ENCODE results near the gene PAAF1. TPM values are rescaled to one million over a fixed set of nuclear protein-coding genes. Genes with fewer than 3 reads are reported as not detected.

PAAF1 gene
- polyA plus RNA-seq, 4 donors: 27.8 to 41.2 (median 31.6) TPM

GRCh38 chr11:73969991-73970800 lies 93.4 kb downstream of the PAAF1 start:
- DNase-seq (ENCODE audit: low read depth in 4 of 4, low spot score in 2 of 4): no peak

DNA sequence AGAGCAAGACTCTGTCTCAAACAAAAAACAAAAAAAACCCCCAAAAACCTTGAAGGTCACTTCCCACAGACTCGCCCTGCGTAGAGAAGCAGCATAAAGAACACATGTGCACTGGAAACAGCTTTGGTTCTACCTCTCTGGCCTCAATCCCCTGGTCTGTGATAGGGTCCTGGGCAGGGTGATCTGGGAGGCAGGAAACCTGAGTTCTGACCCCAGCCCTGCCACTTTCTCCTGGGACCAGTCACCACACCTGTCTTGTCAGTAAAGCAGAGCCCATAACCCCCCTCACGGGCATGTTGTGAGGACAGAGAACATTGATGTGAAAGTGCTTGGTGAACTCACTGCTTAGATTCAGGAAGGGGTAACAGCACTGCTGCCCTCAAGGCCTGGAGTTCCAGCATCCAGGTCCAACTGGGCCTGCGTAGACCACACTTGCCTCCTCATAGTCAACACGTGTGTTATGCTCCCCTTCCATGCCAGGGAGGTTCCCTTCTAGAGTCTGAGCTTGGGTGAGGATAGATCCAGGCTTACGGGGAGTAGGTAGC lies 94.4 kb downstream of the PAAF1 start:
- no peak for DNase-seq (ENCODE audit: low read depth in 4 of 4, low spot score in 2 of 4)

GRCh38 chr11:73972187-73972586 lies 95.4 kb downstream of the PAAF1 start:
- DNase-seq (ENCODE audit: low read depth in 4 of 4, low spot score in 2 of 4): no peak

DNA sequence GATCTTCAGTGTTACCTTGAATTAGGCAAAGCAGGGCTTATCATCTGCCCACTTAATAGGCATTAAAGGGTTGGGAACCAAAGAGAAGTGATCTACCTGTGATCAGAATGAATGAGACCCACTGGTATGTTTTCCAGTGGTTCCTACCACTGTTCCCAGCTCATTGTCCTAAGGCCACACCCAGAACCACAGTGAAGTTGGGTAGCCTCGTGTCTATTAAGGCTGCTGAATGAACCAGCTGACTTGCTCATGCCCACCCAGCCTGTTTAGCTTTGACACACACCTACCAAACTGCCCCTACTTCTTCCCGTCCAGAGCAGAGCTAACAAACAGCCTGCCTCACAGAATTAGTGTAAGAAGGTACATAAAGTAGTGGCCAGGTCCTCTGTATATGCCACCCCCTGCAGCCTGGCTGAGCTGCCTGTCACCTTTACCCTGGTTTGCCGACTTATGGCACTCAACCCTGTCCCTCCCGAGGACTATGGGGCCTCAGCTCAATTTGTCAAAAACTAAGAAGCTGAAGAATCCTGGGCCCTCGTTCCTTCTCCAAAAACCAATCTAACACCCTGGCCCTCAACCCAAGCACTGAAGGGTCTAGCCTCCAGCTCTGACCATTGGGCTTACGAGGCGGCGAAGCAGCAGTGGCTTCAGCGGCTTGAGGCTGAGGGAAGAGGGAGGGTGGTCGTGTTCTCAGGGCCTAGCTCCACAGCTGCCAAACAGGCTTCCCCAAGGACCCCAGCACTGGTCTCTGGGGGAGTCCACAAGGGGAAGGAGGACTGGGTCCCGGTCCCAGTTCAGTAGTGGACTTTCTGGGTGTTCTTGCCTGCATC lies 96.0 kb downstream of the PAAF1 start:
- DNase-seq (ENCODE audit: low read depth in 4 of 4, low spot score in 2 of 4): no peak

DNA sequence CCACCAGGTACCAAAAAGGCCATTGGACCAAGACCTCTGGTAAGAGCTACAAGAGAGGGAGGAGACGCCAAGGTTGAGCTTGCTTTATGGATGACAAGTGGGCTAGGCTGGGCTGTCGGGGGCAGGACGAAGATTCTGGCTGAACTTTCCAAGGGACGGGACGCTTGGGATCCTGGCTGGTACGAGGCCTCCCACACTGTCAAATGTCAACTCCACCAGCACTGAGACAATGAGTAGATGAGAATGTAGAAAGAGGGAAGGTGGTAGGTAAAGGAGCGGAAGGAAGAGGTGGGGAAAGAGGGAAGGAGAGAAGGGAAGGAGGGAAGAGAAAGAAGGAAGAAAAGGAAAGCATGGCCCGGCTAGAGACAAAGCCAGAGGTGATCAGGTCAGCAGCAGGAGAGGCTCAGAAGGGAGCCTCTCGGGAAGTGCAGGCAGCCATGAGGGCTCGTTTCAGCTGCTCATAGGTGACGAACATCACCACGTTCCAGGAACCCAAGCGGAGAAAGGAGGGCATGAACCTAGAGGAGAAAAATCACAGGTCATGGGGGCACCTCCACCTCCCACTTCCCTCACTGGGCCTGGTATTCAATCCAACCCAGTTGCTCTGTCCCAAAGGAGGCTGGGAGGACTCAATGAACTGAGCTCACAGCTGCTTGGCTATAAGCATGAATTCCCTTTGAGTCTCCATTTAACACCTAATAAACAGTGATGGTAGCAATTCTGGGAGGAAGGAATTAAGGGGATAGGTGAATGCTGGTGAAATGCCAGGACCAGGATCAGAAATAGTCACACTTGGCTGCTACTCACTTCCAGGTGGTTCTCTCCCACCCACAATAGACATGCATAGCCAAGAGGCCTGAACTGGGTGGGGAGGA lies 98.0 kb downstream of the PAAF1 start:
- DNase-seq (ENCODE audit: low read depth in 4 of 4, low spot score in 2 of 4): no peak

- DNase-seq (ENCODE audit: low read depth in 4 of 4, low spot score in 2 of 4): no peak
Measured at GRCh38 chr11:73975479-73975757, 98.6 kb downstream of the PAAF1 start.

DNA sequence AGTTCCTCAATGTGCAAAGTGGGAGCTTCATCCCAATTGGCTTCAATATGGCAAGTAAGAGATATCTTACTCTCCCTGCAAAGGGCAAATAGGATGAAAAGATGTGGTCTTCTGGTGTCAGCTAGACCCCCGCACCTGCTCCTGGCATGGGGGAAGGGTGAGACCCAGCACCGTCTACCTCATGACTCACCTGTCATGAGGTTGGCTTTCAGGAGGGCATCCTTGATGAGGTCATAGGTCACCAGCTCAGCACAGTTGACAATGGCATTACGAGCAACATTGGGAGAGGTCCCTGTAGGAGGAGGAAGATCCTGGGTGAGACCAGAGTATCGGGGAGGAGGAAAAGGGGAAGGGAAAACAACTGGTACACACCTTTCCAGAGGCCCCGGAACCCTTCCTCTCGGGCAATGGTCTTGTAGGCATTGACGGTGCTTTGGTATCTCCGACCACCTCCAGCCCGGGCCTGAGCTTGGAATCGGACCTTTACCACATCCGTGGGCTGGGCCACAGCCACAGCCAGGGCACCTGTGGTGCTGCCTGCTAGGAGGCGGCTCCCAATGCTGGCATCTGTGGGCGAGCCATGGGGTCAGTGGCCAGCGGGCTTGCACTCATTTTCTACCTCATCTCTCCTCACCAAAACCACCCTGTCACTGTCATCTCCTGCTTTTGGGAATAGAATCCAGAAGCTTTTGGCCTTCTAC lies 99.8 kb downstream of the PAAF1 start:
- DNase-seq (ENCODE audit: low read depth in 4 of 4, low spot score in 2 of 4): no peak

DNA sequence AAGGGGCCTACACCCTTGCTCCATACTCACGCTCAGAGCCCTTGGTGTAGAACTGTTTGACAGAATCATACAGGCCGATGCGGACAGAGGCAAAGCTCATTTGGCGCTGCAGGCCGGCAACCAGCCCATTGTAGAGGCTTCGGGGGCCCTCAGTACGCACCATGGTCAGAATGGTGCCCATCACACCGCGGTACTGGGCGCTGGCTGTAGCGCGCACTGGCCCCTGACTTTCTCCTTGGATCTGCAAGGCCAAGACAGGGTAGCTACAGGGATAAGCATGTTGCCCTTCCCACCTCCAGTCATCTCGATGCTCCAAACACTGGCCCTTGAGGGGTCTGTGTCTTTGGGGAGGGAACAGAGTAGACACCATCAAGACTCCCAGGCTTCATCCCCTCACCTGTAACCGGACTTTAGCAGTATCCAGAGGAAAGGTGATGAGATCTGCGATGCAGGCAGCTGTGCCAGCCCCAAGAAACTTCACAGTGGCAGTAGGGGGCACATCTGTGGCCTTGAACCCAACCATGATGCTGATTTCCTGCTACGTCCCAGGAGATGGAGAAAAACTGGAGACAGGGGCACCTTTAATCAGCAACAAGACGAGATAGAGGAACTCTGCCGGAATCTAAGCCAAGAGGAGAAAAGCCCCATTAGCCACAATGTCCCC lies 101.2 kb downstream of the PAAF1 start:
- no peak for DNase-seq (ENCODE audit: low read depth in 4 of 4, low spot score in 2 of 4)

DNA sequence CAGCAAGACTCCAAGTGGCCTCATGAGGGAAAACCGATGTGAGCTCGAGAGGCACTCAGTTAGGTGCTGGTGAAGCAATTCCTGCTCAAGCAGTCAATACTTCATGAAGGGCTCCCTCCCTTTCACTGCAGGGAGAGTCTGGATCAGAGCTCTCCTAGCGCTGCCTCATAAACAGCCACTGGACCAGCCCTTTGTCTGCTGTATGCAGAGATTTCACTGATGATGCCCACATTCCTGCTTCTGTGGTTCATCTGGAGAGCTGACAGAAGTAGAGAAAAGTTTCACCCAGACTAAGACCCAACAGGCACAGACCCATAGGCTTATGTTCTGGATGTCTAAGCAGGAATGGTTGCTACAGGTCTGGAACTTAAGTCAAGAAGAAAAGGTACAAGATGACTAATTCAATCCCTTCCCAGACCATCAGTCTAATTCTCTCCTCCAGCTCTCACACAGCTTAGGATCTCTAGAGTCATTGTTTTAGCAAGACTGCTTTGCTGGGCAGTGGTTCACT lies 101.8 kb downstream of the PAAF1 start:
- DNase-seq (ENCODE audit: low read depth in 4 of 4, low spot score in 2 of 4): no peak

DNA sequence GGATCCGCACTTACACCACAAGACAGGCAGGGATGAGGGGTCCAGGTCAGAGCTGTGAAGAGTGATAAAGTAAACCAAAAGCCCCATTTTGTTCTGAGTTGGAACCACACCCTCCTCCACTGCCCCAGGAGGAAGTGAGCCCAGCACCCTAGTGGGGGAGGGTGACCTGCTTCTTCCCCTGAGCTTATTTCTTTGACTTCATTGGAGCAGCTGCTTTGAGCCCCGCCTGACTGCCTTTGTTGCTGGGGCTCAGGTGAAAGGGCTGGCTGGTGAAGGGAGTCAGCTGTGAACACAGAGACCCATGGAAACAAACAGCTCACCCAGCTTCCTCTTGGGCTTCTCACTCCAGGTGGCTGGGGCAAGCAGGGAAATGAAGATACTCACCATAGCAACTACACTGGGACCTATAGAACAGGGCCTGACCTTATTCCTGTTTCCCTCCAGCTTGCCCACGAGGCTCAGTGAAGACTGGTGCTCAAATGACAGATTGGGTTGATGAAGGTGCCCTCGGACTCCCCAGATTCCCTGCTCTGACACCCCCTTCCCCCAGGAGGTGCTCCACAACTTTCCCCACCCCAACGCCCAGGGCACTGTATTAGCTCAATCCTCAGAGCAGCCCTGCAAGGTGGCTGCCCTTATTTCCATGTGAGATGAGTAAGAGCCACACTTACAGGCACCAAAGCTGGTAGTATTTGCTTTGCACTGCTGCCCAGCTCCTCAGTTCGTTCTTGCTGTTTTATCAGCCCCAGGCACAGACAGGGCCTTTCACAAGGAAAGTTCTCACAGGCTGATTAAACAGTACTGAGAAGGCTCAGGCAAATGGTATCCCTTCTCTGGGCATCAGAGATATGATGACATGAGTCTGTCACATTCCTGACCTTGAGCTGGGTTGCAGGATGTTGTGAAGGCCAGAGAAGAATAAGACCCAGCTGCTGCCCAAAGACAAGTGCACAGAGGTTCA lies 103.5 kb downstream of the PAAF1 start:
- DNase-seq (ENCODE audit: low read depth in 4 of 4, low spot score in 2 of 4): no peak

Other genes starting within 250 kb of the PAAF1 start
- gene PLEKHB1, start 230.4 kb upstream of the PAAF1 start, polyA plus RNA-seq (ENCODE audit: insufficient read length in 4 of 4): 10 to 100 TPM; 12.7 to 18.9 (median 17.3) TPM
- gene RAB6A, start 115.9 kb upstream of the PAAF1 start, polyA plus RNA-seq (ENCODE audit: insufficient read length in 4 of 4): 100 to 1,000 TPM in 3 of 4 donors, 10 to 100 TPM in 1; 97.7 to 139 (median 115) TPM
- 10 to 100 TPM; 54.5 to 68.9 (median 58.3) TPM for gene MRPL48, start 89.1 kb upstream of the PAAF1 start, polyA plus RNA-seq (ENCODE audit: insufficient read length in 4 of 4)
- gene COA4, start 153 bp upstream of the PAAF1 start, polyA plus RNA-seq (ENCODE audit: insufficient read length in 4 of 4): 10 to 100 TPM; 66.1 to 77.4 (median 76.8) TPM
- gene DNAJB13, start 74.0 kb downstream of the PAAF1 start, polyA plus RNA-seq (ENCODE audit: insufficient read length in 4 of 4): 1 to 10 TPM; 2.2 to 7.0 (median 4.2) TPM
- gene UCP2, start 105.8 kb downstream of the PAAF1 start, polyA plus RNA-seq (ENCODE audit: insufficient read length in 4 of 4): 10 to 100 TPM; 53.4 to 81.2 (median 70.1) TPM
- 1 to 10 TPM; 1.4 to 5.3 (median 3.0) TPM for gene UCP3, start 132.1 kb downstream of the PAAF1 start, polyA plus RNA-seq (ENCODE audit: insufficient read length in 4 of 4)